A549 (cell line): ENCODE results near the gene GCNT2. TPM values are rescaled to one million over a fixed set of nuclear protein-coding genes. Genes with fewer than 3 reads are reported as not detected.

Experiments used
- ATAC-seq, 2 experiments: fragments of 200-7000 bp in 1 of 2; fragments of >200 bp in 1 of 2; cut with Nextera tagmentation in 1 of 2; cut with Tn5 transposase in 1 of 2; 3 replicates each; pipeline versions ENCODE4 v1.8.0 to v1.9.1; 2018 to 2020; ENCODE audit warnings: mild to moderate bottlenecking in 1 of 2, moderate library complexity in 1 of 2
- CTCF ChIA-PET: fragments of 300-600 bp; sonication (Branson Sonifier 250); formaldehyde crosslinking; extraction: SDS; loops from one replicate; lab custom pipeline; 2021; ENCODE audit warnings: antibody characterized with exemption, inconsistent platforms; lab: Yijun Ruan, JAX
- POLR2A ChIA-PET: fragments of 350-600 bp; formaldehyde crosslinking; extraction: SDS; loops from one replicate; lab custom pipeline; 2021; ENCODE audit warnings: antibody characterized with exemption, inconsistent platforms; lab: Yijun Ruan, JAX
- DNase-seq, 2 experiments: peaks; one replicate each; pipeline versions ENCODE4 v3.0.0 to v3.0.0-alpha.2; 2011 to 2016; ENCODE audit warnings: low read depth in 1 of 2, low spot score in 1 of 2
- FAIRE-seq: peaks from 2 replicates; lab custom pipeline; 2011; peaks lifted over from hg19 to GRCh38; lab: Jason Lieb, UNC
- H3K27ac ChIP-seq, 2 experiments: fragments of >200 bp; sonication (Bioruptor Twin); formaldehyde crosslinking; 3 replicates each; pipeline ENCODE4 v1.5.1; 2016 to 2017
- H3K4me1 ChIP-seq: fragments of >200 bp; sonication (Bioruptor Twin); formaldehyde crosslinking; 3 replicates; pipeline ENCODE4 v1.6.1; 2016
- H3K4me2 ChIP-seq: fragments of >200 bp; sonication (Bioruptor Twin); formaldehyde crosslinking; 3 replicates; pipeline ENCODE4 v1.6.1; 2016
- H3K4me3 ChIP-seq: fragments of >200 bp; sonication (Bioruptor Twin); formaldehyde crosslinking; 3 replicates; pipeline ENCODE4 v1.5.1; 2016
- H3K9me3 ChIP-seq: fragments of >200 bp; sonication (Bioruptor Twin); formaldehyde crosslinking; 3 replicates; pipeline ENCODE4 v1.6.1; 2016
- ATOH8 ChIP-seq: fragments of 250-450 bp; sonication (Bioruptor Pico); IDR thresholded peaks from 2 replicates; pipeline ENCODE4 v1.5.0; 2020; ENCODE audit warnings: low read depth, mild to moderate bottlenecking, moderate library complexity
- CEBPB ChIP-seq, 2 experiments: fragments of >200 bp in 1 of 2; sonication (Bioruptor Twin) in 1 of 2; formaldehyde crosslinking in 1 of 2; IDR thresholded peaks; 2 replicates each; pipeline ENCODE4 v1.6.1; 2012 to 2016
- CHD2 ChIP-seq: fragments of 150-350 bp; IDR thresholded peaks from 2 replicates; pipeline ENCODE4 v1.6.1; 2014; ENCODE audit warnings: low read length; ENCODE audit not compliant: partially characterized antibody
- E2F6 ChIP-seq: IDR thresholded peaks from 2 replicates; pipeline ENCODE4 v1.6.1; 2012; ENCODE audit warnings: low read depth, borderline replicate concordance
- EHF ChIP-seq: fragments of 250-450 bp; sonication (Bioruptor Pico); IDR thresholded peaks from 2 replicates; pipeline ENCODE4 v1.5.0; 2020; ENCODE audit warnings: mild to moderate bottlenecking
- FOSB ChIP-seq: fragments of 250-450 bp; sonication (Bioruptor Pico); IDR thresholded peaks from 2 replicates; pipeline ENCODE4 v1.5.0; 2020; ENCODE audit warnings: mild to moderate bottlenecking, moderate library complexity
- FOSL2 ChIP-seq, 2 experiments: fragments of 450-650 bp in 1 of 2; fragments of >200 bp in 1 of 2; sonication (Bioruptor Twin) in 1 of 2; formaldehyde crosslinking; IDR thresholded peaks; 2 replicates each; pipeline versions ENCODE4 v1.5.0 to v1.6.1; 2016 to 2020; ENCODE audit warnings: mild to moderate bottlenecking in 1 of 2, moderate library complexity in 1 of 2
- FOXS1 ChIP-seq: fragments of 250-450 bp; sonication (Bioruptor Pico); IDR thresholded peaks from 2 replicates; pipeline ENCODE4 v1.5.0; 2020; ENCODE audit warnings: mild to moderate bottlenecking, moderate library complexity
- HOXA7 ChIP-seq: fragments of 250-450 bp; sonication (Bioruptor Pico); IDR thresholded peaks from 2 replicates; pipeline ENCODE4 v1.5.0; 2020; ENCODE audit warnings: mild to moderate bottlenecking, moderate library complexity
- HOXB5 ChIP-seq: fragments of 250-450 bp; sonication (Bioruptor Pico); IDR thresholded peaks from 2 replicates; pipeline ENCODE4 v1.5.0; 2020; ENCODE audit warnings: mild to moderate bottlenecking, moderate library complexity
- JUN ChIP-seq, 2 experiments: fragments of >200 bp; sonication (Bioruptor Twin); formaldehyde crosslinking; IDR thresholded peaks; 2 replicates in 1 of 2; 3 replicates in 1 of 2; pipeline ENCODE4 v1.6.1; 2016 to 2017
- KDM1A ChIP-seq: fragments of 200-600 bp; sonication (generic); IDR thresholded peaks from 2 replicates; pipeline ENCODE4 v1.6.1; 2016; ENCODE audit warnings: low read depth, mild to moderate bottlenecking
- MAFK ChIP-seq: fragments of 450-650 bp; IDR thresholded peaks from 2 replicates; pipeline ENCODE4 v1.6.1; 2014; ENCODE audit not compliant: partially characterized antibody
- MYC ChIP-seq: IDR thresholded peaks from 2 replicates; pipeline ENCODE4 v1.6.1; 2012; ENCODE audit warnings: mild to moderate bottlenecking, inconsistent platforms, low read length, improper control_type of control experiment, borderline replicate concordance
- NFE2L2 ChIP-seq: fragments of 150-350 bp; conservative IDR thresholded peaks from 2 replicates; pipeline ENCODE4 v1.6.1; 2014; ENCODE audit warnings: low read length
- NPAS2 ChIP-seq: fragments of 250-450 bp; sonication (Bioruptor Pico); IDR thresholded peaks from 2 replicates; pipeline ENCODE4 v1.8.0; 2022; ENCODE audit warnings: mild to moderate bottlenecking, moderate library complexity, borderline replicate concordance
- POLR2A ChIP-seq: IDR thresholded peaks from 2 replicates; pipeline ENCODE4 v1.6.1; 2012; ENCODE audit warnings: mild to moderate bottlenecking, low read length
- RARB ChIP-seq: fragments of 250-450 bp; sonication (Bioruptor Pico); IDR thresholded peaks from 2 replicates; pipeline ENCODE4 v1.8.0; 2021; ENCODE audit warnings: mild to moderate bottlenecking, moderate library complexity
- RNF2 ChIP-seq: fragments of 200-600 bp; sonication (generic); IDR thresholded peaks from 2 replicates; pipeline ENCODE4 v1.6.1; 2016; ENCODE audit warnings: low read depth, mild to moderate bottlenecking, antibody characterized with exemption, moderate library complexity, borderline replicate concordance
- SREBF2 ChIP-seq: fragments of 450-650 bp; IDR thresholded peaks from 2 replicates; pipeline ENCODE4 v1.6.1; 2014; ENCODE audit warnings: mild to moderate bottlenecking, moderate library complexity
- TFCP2L1 ChIP-seq: fragments of 250-450 bp; sonication (Bioruptor Pico); IDR thresholded peaks from 2 replicates; pipeline ENCODE4 v1.5.0; 2021; ENCODE audit warnings: mild to moderate bottlenecking
- TP53 ChIP-seq: fragments of 250-450 bp; sonication (Bioruptor Pico); IDR thresholded peaks from 2 replicates; pipeline ENCODE4 v1.5.0; 2021; ENCODE audit warnings: mild to moderate bottlenecking, moderate library complexity
- ZC3H11A ChIP-seq: fragments of 450-650 bp; IDR thresholded peaks from 2 replicates; pipeline ENCODE4 v1.6.1; 2014; ENCODE audit warnings: antibody characterized with exemption, mild to moderate bottlenecking
- ZFP36 ChIP-seq: fragments of 450-650 bp; IDR thresholded peaks from 2 replicates; pipeline ENCODE4 v1.6.1; 2014; ENCODE audit warnings: borderline replicate concordance; ENCODE audit not compliant: partially characterized antibody
- ZNF302 ChIP-seq: fragments of 250-450 bp; sonication (Bioruptor Pico); IDR thresholded peaks from 2 replicates; pipeline ENCODE4 v1.9.0; 2021; ENCODE audit warnings: inconsistent platforms, mild to moderate bottlenecking, moderate library complexity
- WGBS: methylation state at CpG from one replicate; pipeline ENCODE4 v1.1.6; 2017; ENCODE audit errors: missing lambda C conversion rate; 5-methylcytosine and 5-hydroxymethylcytosine counted together
- polyA plus RNA-seq, 4 experiments: library from polyadenylated mRNA; depleted of rRNA in 3 of 4; stranded (reverse); fragments of >200 nt; fragmentation: RNase III in 1 of 4; extraction: RNeasy Plus Mini Kit Qiagen cat#74134 plus additional on column Dnase treatment in 1 of 4; gene quantifications; 2 replicates in 3 of 4; 3 replicates in 1 of 4; pipeline ENCODE4 v1.2.3, GENCODE V29; 2011 to 2017

Gene GCNT2
- polyA plus RNA-seq, 2 of the 4 experiments (the other 2 are of a cell fraction): 19.4 to 24.3 TPM

GRCh38 chr6:10587656-10588406 is 66.7 kb downstream of the GCNT2 start:
- H3K9me3 ChIP-seq: no peaks in the 10 kb centered on the region
- TF ChIP-seq TFCP2L1: no peak
- TF ChIP-seq POLR2A: no peak
- TF ChIP-seq ZC3H11A: no peak
- TF ChIP-seq RNF2: no peak
- TF ChIP-seq TP53 (CRISPR knock-in tag): no peak
- no peak overlapping the region for H3K4me3 ChIP-seq
- DNase-seq: no peak
- POLR2A ChIA-PET: no interaction called here
- ATAC-seq: no peak
- CTCF ChIA-PET: interaction anchor here (0.6 kb wide), 1 partner anchor 104 kb away, joined by 5 read pairs; no protein-coding TSS in a partner anchor
- no peak overlapping the region for H3K4me2 ChIP-seq
- no peak for FAIRE-seq
- 89% methylated on average over 14 of the region's 14 CpGs for WGBS
- H3K4me1 ChIP-seq: no peaks in the 10 kb centered on the region
- no peak overlapping the region for H3K27ac ChIP-seq

GRCh38 chr6:10588562-10589428 is 67.6 kb downstream of the GCNT2 start:
- CTCF ChIA-PET: no interaction called here
- Histone ChIP-seq H3K4me2 (no peak overlapping the region), H3K4me3 (no peak overlapping the region), H3K9me3 (no peaks in the 10 kb centered on the region), H3K27ac (no peak overlapping the region), H3K4me1 (no peaks in the 10 kb centered on the region)
- WGBS: 85% methylated on average over 7 of the region's 7 CpGs
- POLR2A ChIA-PET: no interaction called here
- TF ChIP-seq FOSB (CRISPR knock-in tag): no peak
- TF ChIP-seq ATOH8: no peak
- no peak for DNase-seq
- no peak for ATAC-seq
- FAIRE-seq: no peak

- ATAC-seq (no peak), DNase-seq (no peak), FAIRE-seq (no peak)
- Histone ChIP-seq H3K27ac (no peak overlapping the region), H3K4me3 (no peak overlapping the region), H3K9me3 (no peaks in the 10 kb centered on the region), H3K4me2 (no peak overlapping the region), H3K4me1 (no peaks in the 10 kb centered on the region)
- TF ChIP-seq FOSB (CRISPR knock-in tag): no peak
- TF ChIP-seq ZFP36: no peak
- no peak for TF ChIP-seq RARB (CRISPR knock-in tag)
- TF ChIP-seq FOSL2 (IDR thresholded peaks at IDR 0.05): no peak
- TF ChIP-seq FOSL2 (CRISPR knock-in tag; IDR thresholded peaks at IDR 0.05): no peak
- no peak for TF ChIP-seq NFE2L2
- TF ChIP-seq SREBF2: no peak
- no peak for TF ChIP-seq MYC
- no peak for TF ChIP-seq NPAS2 (CRISPR knock-in tag)
- TF ChIP-seq MAFK: no peak
- TF ChIP-seq HOXB5: no peak
- no peak for TF ChIP-seq HOXA7 (CRISPR knock-in tag)
- WGBS: 82% methylated on average over 2 of the region's 2 CpGs
- CTCF ChIA-PET: no interaction called here
- POLR2A ChIA-PET: no interaction called here
These were observed 68.2 kb downstream of the GCNT2 start for GRCh38 chr6:10589429-10589727.

- Histone ChIP-seq H3K9me3 (no peaks in the 10 kb centered on the region), H3K4me3 (no peak overlapping the region), H3K4me1 (no peaks in the 10 kb centered on the region), H3K27ac (no peak overlapping the region), H3K4me2 (no peak overlapping the region)
- FAIRE-seq: no peak
- ATAC-seq: no peak
- ChIA-PET CTCF (interaction anchor here (0.6 kb wide), 1 partner anchor 1431 kb away, joined by 3 read pairs; no protein-coding TSS in a partner anchor), POLR2A (no interaction called here)
- TF ChIP-seq ZNF302 (CRISPR knock-in tag) (no peak), EHF (CRISPR knock-in tag) (no peak), E2F6 (no peak), RNF2 (no peak), JUN (IDR thresholded peaks at IDR 0.05) (no peak), MYC (no peak), CEBPB (IDR thresholded peaks at IDR 0.05) (no peak), KDM1A (no peak), CHD2 (no peak), FOXS1 (CRISPR knock-in tag) (no peak)
- WGBS: 96% methylated on average over 3 of the region's 3 CpGs
- DNase-seq: no peak
These were observed 68.8 kb downstream of the GCNT2 start for GRCh38 chr6:10589983-10590382.
